Glutamatergic neuron (in vitro differentiated cells): ENCODE results near the gene GRIK4. TPM values are rescaled to one million over a fixed set of nuclear protein-coding genes. Genes with fewer than 3 reads are reported as not detected.

Experiments
- DNase-seq: peaks from one replicate; pipeline ENCODE4 v3.0.0; 2022
- H3K27ac Mint-ChIP-seq: one replicate; pipeline ENCODE4 v1.8.0; 2020; ENCODE audit warnings: mild to moderate bottlenecking, mixed read lengths, inconsistent platforms; ENCODE audit not compliant: unreplicated experiment
- H3K27me3 Mint-ChIP-seq: one replicate; pipeline ENCODE4 v1.8.0; 2020; ENCODE audit warnings: mild to moderate bottlenecking, moderate library complexity, mixed read lengths, inconsistent platforms; ENCODE audit not compliant: unreplicated experiment
- H3K36me3 Mint-ChIP-seq: one replicate; pipeline ENCODE4 v1.8.0; 2020; ENCODE audit warnings: mild to moderate bottlenecking, mixed read lengths, inconsistent platforms; ENCODE audit not compliant: unreplicated experiment
- H3K4me1 Mint-ChIP-seq: one replicate; pipeline ENCODE4 v1.8.0; 2020; ENCODE audit warnings: mild to moderate bottlenecking, low read depth, mixed read lengths, inconsistent platforms; ENCODE audit not compliant: unreplicated experiment
- H3K4me3 Mint-ChIP-seq: one replicate; pipeline ENCODE4 v1.8.0; 2020; ENCODE audit warnings: mild to moderate bottlenecking, mixed read lengths, inconsistent platforms; ENCODE audit not compliant: unreplicated experiment
- H3K9me3 Mint-ChIP-seq: one replicate; pipeline ENCODE4 v1.8.0; 2020; ENCODE audit warnings: mild to moderate bottlenecking, moderate library complexity, mixed read lengths, inconsistent platforms; ENCODE audit not compliant: unreplicated experiment
- CTCF ChIP-seq: fragments of 200-600 bp; sonication (generic); IDR thresholded peaks from one replicate; pipeline ENCODE4 v1.5.0; 2021; ENCODE audit not compliant: partially characterized antibody, unreplicated experiment
- total RNA-seq: library from RNA; stranded (reverse); fragmentation: NEBNext Ultra II Directional; extraction: Animal tissue kit (Norgen Biotek cat#: 25700); gene quantifications from one replicate; pipeline ENCODE4 v1.2.1, GENCODE V29; 2021; ENCODE audit not compliant: unreplicated experiment

GRIK4 gene
- total RNA-seq, 1 donor from 2014 or later: 3.6 TPM

- no peak for DNase-seq
- Mint-ChIP-seq H3K9me3 (no peaks in the 10 kb centered on the region), H3K36me3 (no peaks in the 10 kb centered on the region), H3K27ac (no peak overlapping the region), H3K4me1 (peaks cover 10% of the 10 kb centered on the region), H3K4me3 (no peak overlapping the region), H3K27me3 (peaks cover 5% of the 10 kb centered on the region)
- no peak for TF ChIP-seq CTCF
These were observed 8.7 kb downstream of the GRIK4 start for GRCh38 chr11:120520091-120520822.

- no peak for DNase-seq
- no peaks in the 10 kb centered on the region for H3K9me3 Mint-ChIP-seq
- H3K4me1 Mint-ChIP-seq: peaks cover 10% of the 10 kb centered on the region
- TF ChIP-seq CTCF: no peak
- no peaks in the 10 kb centered on the region for H3K36me3 Mint-ChIP-seq
- H3K27me3 Mint-ChIP-seq: peaks cover 5% of the 10 kb centered on the region
- no peak overlapping the region for H3K4me3 Mint-ChIP-seq
- H3K27ac Mint-ChIP-seq: no peak overlapping the region
These were observed 9.6 kb downstream of the GRIK4 start for GRCh38 chr11:120521176-120521575.

- DNase-seq: no peak
- peaks cover 7% of the 10 kb centered on the region for H3K4me1 Mint-ChIP-seq
- H3K4me3 Mint-ChIP-seq: no peak overlapping the region
- H3K27me3 Mint-ChIP-seq: peaks cover 3% of the 10 kb centered on the region
- no peaks in the 10 kb centered on the region for H3K36me3 Mint-ChIP-seq
- H3K27ac Mint-ChIP-seq: no peak overlapping the region
- H3K9me3 Mint-ChIP-seq: peaks cover 1% of the 10 kb centered on the region
- TF ChIP-seq CTCF: no peak
These were observed 10.5 kb downstream of the GRIK4 start for GRCh38 chr11:120522021-120522420.

- peaks cover 3% of the 10 kb centered on the region for H3K27me3 Mint-ChIP-seq
- H3K9me3 Mint-ChIP-seq: peaks cover 1% of the 10 kb centered on the region
- H3K27ac Mint-ChIP-seq: no peak overlapping the region
- H3K4me1 Mint-ChIP-seq: peaks cover 5% of the 10 kb centered on the region
- H3K4me3 Mint-ChIP-seq: no peak overlapping the region
- no peak for DNase-seq
- no peak for TF ChIP-seq CTCF
- H3K36me3 Mint-ChIP-seq: no peaks in the 10 kb centered on the region
These were observed 11.2 kb downstream of the GRIK4 start for GRCh38 chr11:120522736-120523135.

GRCh38 chr11:120523196-120523595, 11.6 kb downstream of the GRIK4 start:
- Mint-ChIP-seq H3K9me3 (peaks cover 1% of the 10 kb centered on the region), H3K4me1 (peaks cover 5% of the 10 kb centered on the region), H3K27ac (peak overlapping the region; percentile 38), H3K4me3 (no peak overlapping the region), H3K27me3 (peaks cover 3% of the 10 kb centered on the region), H3K36me3 (no peaks in the 10 kb centered on the region)
- TF ChIP-seq CTCF: no peak
- DNase-seq: no peak
